Esophagus squamous epithelium (tissue), 5 donors: ENCODE results near the gene ELOVL4. TPM values are rescaled to one million over a fixed set of nuclear protein-coding genes. Genes with fewer than 3 reads are reported as not detected.
A peak's percentile ranks its signal among the peaks of the same experiment; 100 is the strongest.

Experiments
- DNase-seq: peaks from one replicate; lab custom pipeline; 2025; lab: John Stamatoyannopoulos, UW
- H3K27ac ChIP-seq, 4 donors: fragments of 200-600 bp; sonication (generic); one replicate each; pipeline ENCODE4 v1.5.1; 2016 to 2019; ENCODE audit warnings: mild to moderate bottlenecking in 1 of 4
- H3K27me3 ChIP-seq, 4 donors: fragments of 200-600 bp; sonication (generic); 1 replicate in 3 of 4; 2 replicates in 1 of 4; pipeline versions ENCODE4 v1.5.1 to v1.6.0; 2017 to 2021; ENCODE audit warnings: antibody characterized with exemption in 1 of 4
- H3K36me3 ChIP-seq, 3 donors: fragments of 200-600 bp; sonication (generic); one replicate each; pipeline ENCODE4 v1.5.1; 2016 to 2019
- H3K4me1 ChIP-seq, 3 donors: fragments of 200-600 bp; sonication (generic); one replicate each; pipeline ENCODE4 v1.5.1; 2017 to 2019
- H3K4me3 ChIP-seq, 4 donors: fragments of 200-600 bp; sonication (generic); 1 replicate in 3 of 4; 2 replicates in 1 of 4; pipeline ENCODE4 v1.5.1; 2016 to 2019; ENCODE audit warnings: mild to moderate bottlenecking in 2 of 4, moderate library complexity in 1 of 4
- H3K9me3 ChIP-seq, 3 donors: fragments of 200-600 bp; sonication (generic); one replicate each; pipeline ENCODE4 v1.5.1; 2016 to 2019
- POLR2A ChIP-seq, 4 donors: fragments of 450-650 bp; IDR thresholded peaks; one replicate each; pipeline ENCODE4 v1.6.1; 2017; ENCODE audit warnings: antibody characterized with exemption in 4 of 4, mild to moderate bottlenecking in 4 of 4, moderate library complexity in 3 of 4
- WGBS, 2 donors: methylation state at CpG; one replicate each; pipeline ENCODE4 v1.1.5; 2018; 5-methylcytosine and 5-hydroxymethylcytosine counted together
- intact Hi-C: fragments of 100-400 bp; cut with DNase I; formaldehyde crosslinking; loops from one replicate; pipeline ENCODE4 v1.15.0; 2022
- total RNA-seq, 4 donors: library from RNA; depleted of rRNA; stranded (reverse); fragments of >200 nt; gene quantifications; one replicate each; pipeline ENCODE4 v1.1.0, GENCODE V29; 2016
- TF ChIP-seq, protein P1 (sequence below), 6 experiments: fragments of 450-650 bp in 4 of 6; fragments of 200-600 bp in 2 of 6; sonication (generic) in 2 of 6; IDR thresholded peaks; one replicate each; pipeline ENCODE4 v1.5.1; 2016 to 2019; ENCODE audit warnings: antibody characterized with exemption in 6 of 6, mild to moderate bottlenecking in 4 of 6, moderate library complexity in 4 of 6
- donor health status: DM: yes; HTN: yes; CAD: no.

The ELOVL4 gene
- total RNA-seq, 4 donors from 2014 or later: 6.7 to 18.7 (median 12.1) TPM

DNA sequence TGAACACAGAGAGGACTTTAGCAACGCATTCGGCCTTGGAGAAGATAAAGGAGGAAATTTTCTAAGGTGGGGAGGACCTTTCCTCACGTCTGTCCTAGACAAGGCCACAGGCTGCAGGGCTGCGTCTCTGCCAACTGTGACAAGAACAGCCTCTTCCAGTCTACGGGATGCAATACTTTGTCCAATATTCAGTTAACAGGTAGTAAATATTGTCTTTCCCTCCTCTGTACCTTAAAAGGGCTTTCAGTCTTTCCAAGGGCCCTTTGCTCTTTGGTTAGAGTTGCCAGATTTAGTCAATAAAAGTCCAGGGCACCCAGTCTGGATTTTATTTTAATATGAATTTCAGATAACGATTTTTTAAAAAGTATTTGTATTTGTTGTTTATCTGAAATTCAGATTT lies 78.2 kb downstream of the ELOVL4 start:
- Histone ChIP-seq H3K4me1 (peaks cover 4 to 29% (median 12%) of the 10 kb centered on the region in 3 donors), H3K27ac (no peak overlapping the region), H3K4me3 (no peak overlapping the region), H3K36me3 (no peaks in the 10 kb centered on the region), H3K27me3 (no peaks in the 10 kb centered on the region), H3K9me3 (no peaks in the 10 kb centered on the region)
- intact Hi-C loops: loop anchor here (5.0 kb wide), 1 partner anchor 92 kb away; no protein-coding TSS in a partner anchor
- 66 to 79% methylated on average over 4 to 6 of the region's 6 CpGs for WGBS, 2 donors
- TF ChIP-seq, protein P1, sequence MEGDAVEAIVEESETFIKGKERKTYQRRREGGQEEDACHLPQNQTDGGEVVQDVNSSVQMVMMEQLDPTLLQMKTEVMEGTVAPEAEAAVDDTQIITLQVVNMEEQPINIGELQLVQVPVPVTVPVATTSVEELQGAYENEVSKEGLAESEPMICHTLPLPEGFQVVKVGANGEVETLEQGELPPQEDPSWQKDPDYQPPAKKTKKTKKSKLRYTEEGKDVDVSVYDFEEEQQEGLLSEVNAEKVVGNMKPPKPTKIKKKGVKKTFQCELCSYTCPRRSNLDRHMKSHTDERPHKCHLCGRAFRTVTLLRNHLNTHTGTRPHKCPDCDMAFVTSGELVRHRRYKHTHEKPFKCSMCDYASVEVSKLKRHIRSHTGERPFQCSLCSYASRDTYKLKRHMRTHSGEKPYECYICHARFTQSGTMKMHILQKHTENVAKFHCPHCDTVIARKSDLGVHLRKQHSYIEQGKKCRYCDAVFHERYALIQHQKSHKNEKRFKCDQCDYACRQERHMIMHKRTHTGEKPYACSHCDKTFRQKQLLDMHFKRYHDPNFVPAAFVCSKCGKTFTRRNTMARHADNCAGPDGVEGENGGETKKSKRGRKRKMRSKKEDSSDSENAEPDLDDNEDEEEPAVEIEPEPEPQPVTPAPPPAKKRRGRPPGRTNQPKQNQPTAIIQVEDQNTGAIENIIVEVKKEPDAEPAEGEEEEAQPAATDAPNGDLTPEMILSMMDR (IDR thresholded peaks at IDR 0.05): no peak
- TF ChIP-seq POLR2A (IDR thresholded peaks at IDR 0.05): no peak
- DNase-seq: no peak

DNA sequence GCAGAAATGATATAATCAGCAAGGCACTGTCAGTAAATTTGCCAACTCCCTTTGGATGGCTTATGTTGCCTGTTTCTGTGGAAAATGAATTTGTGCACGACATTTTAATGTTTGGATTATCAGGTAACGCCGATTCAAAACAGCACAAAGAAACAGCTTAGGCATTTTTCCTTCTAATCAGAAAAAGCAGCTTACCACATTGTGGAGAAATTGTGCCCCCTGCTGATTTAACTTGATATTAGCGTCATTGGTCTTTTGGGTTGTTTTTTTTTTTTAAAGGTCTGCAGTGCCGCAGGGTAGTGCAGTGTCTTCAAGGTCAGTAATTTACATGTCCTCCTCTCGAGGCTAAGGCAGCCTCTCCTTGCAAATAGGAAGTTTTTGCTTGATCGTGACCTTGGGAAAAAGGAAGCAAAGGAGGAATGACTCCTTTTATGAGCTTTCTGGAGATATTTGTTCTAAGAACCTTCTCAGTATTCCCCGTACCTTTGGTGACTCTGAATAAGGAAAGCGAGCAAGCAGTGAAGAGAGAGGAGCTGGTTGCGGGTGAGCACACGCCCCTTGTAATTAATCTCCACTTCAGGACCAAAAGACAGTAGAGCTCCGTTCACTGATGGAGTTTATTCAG lies 79.1 kb downstream of the ELOVL4 start:
- Histone ChIP-seq H3K9me3 (no peaks in the 10 kb centered on the region), H3K27me3 (no peaks in the 10 kb centered on the region), H3K4me1 (peaks cover 4 to 32% (median 12%) of the 10 kb centered on the region in 3 donors), H3K4me3 (peak overlapping the region in 1 of 4 donors; percentile 39), H3K27ac (no peak overlapping the region), H3K36me3 (no peaks in the 10 kb centered on the region)
- WGBS, 2 donors: 27% methylated on average over 12 of the region's 12 CpGs
- TF ChIP-seq, protein P1 (IDR thresholded peaks at IDR 0.05): peak in 5 of 6 experiments; percentile 25 to 56 (median 49)
- no peak for TF ChIP-seq POLR2A (IDR thresholded peaks at IDR 0.05)
- intact Hi-C loops: loop anchor here (5.0 kb wide), 1 partner anchor 91 kb away; no protein-coding TSS in a partner anchor
- no peak for DNase-seq

Other genes starting within 250 kb of the ELOVL4 start
- 10 to 100 TPM in 2 of 4 donors, 1 to 10 TPM in 2; 2.7 to 18.3 (median 9.8) TPM for gene TTK, start 57.1 kb upstream of the ELOVL4 start, total RNA-seq
- 10 to 100 TPM in 2 of 4 donors, 1 to 10 TPM in 2; 7.6 to 15.8 (median 9.0) TPM for gene BCKDHB, start 159.1 kb upstream of the ELOVL4 start, total RNA-seq